Hematopoietic multipotent progenitor cell treated with erythropoietin and hydrocortisone succinate and interleukin-3 and kit ligand, for 15 days (in vitro differentiated cells): ENCODE results near the gene PCGF2.
"Not testable (repeated sequence)": the region's sequence is repeated elsewhere in the genome, so short reads cannot be mapped to it uniquely, and the experiment has no call there.

Experiments
- DNase-seq: peaks from one replicate; pipeline ENCODE4 v3.0.0-alpha.2; 2015; ENCODE audit warnings: low spot score

Gene PCGF2

DNA sequence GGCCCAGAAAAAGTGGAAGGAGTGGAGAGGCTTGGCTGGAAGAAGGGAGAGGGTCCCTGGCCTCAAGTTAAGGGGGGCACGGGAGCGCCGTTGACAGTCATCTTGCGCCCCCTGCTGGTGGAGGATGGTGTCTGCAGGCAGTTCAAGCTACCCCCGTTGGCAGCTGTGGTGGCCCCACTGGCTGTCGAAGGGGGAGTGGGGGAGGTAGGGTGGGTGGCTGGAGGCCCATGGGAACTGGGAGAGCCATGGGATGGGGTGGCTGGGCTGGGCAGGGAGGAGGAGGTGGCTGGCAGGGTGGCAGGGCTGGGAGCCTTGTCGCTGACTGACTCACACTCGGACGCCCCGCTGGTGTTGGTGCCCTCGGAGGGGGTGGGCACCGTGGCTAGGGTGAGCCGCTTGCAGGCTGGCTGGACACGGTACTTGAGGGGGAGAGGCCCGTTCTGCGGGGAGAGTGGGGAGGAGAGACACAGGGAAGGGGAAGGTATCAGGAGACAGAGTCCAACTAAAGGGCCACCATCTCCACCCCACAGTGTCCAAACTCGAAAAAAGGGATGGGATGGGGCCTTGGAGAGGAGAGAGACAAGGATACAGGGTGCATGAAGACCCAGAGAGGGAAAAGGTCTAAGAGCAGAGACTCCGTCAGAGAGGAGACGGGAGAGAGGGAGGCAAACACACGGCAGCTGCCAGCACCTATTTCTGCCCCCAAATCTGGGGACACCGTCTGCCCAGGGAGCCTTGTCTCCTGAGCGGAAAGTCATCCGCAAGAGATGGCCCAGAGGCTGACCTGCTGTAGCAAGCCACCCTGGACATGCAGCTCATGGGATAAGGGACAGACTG is 12.8 kb downstream of the PCGF2 start:
- DNase-seq: peak; percentile 68

DNA sequence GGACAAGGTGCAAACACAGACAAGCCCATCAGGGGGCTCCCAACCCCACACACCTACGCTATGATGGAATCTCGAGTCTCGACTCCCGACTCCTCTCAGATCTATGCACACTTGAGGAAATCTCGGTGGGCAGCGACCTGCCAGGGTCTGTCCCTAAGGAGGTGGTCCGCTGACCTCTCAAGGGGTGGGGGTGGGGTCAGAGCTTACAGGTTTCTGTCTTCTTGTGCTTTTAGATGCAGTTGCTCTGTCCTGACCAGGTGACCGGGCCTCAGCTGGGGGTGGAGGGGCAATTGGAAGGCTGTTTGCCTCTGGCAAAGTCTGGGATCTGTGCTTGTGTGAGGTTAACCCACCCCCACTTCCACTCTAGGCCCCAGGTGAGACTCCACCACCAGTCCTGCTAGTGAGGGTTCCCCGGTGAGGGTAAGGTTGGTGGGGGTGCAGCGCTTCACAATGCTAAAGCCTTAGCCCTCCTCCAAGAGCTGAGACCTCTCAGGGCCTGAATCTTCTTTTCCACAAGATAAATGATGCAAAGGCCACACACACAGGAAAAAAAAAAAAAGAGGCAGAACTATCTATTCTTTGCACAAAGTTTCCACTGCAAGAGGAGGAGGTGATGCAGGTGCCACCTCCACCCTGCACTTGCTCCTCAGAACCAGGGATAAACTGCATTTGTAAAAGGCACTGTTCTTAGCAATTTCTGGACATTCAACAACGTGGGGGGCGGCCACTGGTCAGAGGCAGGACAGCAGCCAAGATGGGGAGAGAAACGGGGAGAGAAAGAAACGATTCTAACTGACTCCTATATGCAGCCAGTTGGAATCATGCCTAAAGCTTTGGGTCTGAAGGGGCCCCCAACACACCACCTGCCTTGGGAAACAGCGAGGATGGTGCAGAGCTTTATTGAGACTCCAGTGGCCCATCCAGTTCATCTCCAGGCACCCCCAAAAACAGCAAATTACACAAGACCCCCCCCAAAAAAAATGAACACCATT is 13.9 kb downstream of the PCGF2 start:
- DNase-seq: no peak

DNA sequence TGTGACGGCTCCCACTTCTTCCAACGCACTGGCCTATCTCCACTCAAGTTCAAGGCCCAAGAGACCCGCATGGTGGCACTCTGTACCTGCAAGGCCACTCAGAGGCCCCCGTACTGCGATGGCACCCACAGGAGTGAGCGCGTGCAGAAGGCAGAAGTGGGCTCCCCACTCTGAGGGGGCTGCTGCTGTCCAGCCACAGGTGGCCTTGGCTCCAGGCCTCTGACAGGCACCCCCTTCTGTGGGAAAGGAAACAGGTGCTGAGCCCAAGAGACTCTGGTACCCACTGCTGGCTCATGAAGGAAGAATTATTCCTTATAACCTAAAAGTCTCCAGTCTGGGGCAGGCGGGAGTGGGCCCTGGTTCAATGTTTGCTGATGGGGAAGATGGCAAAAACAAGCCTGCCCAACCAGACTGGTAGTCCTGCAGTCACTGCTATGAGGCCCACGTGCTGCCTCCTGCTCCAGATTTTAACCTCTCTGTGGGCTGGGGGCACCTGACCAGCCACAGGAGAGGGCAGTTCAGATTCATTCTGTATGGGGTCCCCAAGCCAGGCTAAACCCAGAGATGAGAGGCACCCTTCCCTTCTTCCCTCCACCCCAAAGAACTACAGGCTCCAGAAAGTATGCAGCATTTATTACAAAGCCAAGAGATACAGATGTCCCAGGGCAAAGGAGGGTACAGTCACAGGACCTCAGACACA is 14.7 kb downstream of the PCGF2 start:
- DNase-seq: no peak

DNA sequence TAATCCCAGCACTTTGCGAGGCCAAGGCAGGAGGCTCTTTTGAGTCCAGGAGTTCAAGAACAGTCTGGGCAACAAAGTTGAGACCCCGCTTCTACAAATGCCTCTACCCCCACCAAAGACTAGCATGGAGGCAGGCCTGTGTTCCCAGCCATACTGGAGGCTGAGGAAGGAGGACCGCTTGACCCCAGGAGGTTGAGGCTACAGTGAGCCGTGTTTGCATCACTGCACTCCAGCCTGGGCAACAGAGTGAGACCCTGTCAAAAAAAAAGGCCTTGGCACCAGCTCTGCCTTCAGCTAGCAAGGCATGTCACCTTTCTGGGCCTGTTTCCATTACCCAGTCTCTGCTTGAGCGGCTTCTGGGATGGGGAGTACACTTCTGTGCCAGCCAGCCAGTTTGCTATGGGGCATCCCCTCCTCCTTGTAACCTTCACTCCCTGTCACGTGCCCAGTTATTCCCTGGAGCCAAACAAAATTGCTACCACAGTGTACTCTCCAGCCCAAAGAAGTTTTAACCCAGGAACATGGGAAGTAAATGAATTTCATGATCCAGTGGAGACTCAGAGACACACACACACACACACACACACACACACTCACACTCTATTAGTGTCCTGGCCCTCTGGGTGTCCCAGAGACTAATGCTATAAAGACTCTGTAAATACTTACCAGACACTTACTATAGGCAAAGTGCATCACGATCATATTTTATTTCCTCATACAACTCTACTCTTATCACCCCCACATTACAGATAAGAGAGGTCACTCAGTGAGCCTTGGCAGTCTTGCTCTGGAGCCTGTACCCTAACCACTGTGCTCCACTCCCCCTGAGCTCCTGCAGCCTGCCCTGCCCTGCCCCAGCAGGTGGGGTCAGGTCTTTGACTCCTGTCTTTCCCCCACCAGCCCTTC is 15.5 kb downstream of the PCGF2 start:
- DNase-seq: no peak

DNA sequence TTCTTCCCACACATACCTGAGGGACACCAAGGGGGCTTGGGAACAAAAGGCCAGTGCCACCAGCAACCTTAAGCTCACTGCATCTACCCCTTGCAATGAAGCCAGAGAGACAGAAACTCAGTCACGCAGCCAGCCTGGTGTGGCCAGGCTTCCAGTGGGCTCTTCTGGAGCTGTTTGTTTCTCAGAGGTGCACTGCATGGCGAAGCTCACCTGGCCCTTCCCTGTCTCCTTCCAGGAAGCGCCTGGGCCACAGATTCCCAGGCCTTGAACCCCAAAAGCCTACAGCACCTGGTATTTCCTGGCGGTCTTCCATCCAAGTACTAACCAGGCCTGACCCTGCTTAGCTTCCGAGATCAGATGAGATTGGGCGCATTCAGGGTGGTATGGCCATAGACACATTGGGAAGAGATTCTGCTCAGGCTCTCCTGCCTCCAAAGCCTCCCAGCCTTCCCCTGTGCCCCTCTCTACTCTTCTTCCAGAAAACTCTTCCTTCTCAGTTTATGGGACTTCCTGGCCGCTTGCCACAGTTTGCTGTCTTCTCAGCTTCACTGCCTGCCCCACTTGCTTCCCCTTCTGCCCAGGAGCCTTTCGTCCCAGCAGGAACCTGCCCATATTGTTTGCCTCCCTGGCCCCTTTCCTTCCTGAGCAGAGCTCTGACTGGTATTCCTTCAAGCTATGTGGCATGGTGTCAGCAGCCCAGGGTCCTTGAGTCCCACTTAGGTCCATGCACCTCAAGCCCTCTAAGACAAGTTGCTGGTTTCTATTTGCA is 16.4 kb downstream of the PCGF2 start:
- no peak for DNase-seq

DNA sequence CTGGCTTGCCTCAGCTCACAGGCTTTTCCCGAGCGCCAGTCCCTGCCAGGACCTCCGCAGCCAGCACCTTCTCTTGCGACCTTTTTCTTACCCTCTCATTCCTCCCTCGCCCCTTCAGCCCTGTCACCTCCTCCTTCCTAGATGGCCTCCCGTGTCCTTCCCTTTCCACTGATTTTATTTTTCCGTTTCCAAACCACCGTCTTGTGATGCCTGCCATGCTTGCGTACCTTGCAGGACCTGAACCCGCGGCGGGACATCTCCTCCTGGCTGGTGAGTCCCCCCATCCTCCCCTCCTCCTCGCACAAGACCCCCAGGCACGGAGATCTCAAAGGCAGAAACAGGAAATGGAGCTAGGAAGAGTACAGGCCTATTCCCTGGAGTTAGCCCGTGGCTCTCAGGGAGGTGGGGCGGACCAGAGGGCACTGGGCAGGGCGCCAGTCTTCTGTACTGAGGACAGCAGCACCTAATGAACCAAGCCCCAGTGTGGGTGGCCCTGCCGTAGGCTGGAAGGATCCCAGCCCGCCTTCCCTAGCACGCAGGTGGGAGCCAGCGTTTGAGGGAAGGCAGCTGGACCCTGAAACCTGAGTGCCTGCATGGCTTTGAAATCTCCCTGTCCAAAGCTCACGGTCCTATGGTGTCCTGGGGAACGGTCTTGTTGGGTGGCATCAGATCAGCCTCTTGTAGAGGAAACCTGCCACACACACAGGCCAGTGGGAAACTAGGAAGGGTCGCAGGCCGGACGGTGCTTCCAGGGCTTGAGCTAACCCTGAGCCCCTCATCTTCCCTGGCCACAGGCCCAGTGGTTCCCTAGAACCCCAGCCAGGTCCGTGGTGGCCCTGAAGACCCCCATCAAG is 17.4 kb downstream of the PCGF2 start:
- peak; percentile 35 for DNase-seq

DNA sequence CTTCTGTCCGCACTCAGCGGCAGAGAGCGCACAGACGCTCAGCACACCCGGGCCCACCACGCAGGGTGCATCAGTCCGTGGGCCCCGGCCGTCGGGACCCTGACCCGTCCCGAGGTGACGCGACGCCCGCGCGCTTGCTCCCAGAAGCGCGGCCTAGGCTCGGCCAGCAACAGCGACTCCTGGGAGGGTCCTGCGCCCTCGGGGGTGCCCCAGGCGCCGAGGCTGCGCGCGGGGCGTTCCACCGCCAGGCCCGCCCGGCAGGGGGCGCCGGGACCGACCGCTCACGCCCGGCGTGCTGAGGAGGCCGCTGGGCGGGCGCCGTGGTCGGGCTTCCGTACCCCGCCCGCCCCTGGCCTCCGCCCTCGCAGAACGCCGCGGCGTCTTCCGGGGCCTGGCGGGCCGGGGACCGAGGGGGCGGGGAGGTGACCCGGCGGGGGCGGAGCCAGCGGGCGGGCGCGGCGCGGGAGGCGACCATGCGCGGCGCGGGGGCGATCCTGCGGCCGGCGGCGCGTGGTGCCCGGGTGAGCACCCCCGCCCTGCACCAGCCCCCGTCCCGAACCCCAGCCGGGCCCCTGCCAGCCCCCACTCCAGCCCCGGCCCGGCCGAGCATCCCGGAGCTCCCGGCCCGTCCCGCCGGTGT is 18.1 kb downstream of the PCGF2 start, which contains the start of gene CISD3:
Gene CISD3, plus strand, starts transcription at position 456 of the 640 bp plus-strand sequence. Its CDS starts 18 bp downstream, at position 474.
- DNase-seq: peak; percentile 87

DNA sequence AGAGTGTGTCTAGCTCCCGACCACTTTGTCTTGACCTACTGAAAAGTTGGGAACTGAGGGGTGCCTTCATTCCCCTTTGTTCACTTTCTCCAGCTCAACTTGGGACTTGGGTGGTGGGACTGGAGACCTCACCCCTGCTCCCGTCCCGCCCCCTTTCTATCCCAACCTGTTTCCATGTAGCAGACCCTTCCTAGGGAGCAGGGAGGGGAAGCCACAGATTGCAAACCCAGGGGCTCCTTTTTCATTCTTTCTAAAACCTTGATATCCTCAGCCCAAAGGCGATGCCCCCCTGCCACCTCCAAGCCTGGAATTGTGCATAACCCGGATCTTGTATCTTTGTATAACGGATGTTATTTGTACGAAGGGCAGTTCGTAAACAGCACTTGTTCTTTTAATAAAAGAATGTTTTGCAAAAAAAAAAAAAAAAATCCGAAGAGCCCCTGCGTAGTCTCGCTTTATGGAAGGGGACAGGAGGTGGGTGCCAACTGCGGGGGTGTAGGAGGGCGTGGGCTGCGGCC is 18.7 kb downstream of the PCGF2 start:
- DNase-seq: no peak

DNA sequence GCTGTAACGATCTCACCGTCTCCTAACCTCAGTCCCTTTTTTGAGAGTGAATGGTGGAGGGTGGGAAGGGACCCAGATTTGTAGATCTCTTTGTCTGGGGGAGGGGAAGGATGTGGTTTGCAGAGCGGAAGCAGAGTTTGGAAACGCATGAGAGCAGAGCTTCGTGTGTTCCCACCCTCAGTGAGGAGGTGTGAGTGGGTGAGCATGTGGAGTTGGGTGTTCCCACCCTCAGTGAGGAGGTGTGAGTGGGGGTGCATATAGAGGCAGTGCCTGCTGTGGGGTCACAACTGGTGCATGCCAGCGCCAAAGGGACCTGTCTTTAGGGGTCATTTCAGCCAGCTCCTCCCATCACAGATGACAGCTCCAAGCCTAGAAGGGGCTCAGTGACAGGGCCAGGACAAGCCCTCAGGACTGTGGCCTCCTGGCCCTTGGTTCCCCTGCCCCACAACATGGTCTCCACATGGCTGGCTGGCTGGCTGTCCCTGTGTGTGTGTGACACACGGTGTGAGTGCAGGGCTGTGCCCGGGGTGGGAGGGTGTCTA is 19.8 kb downstream of the PCGF2 start:
- no peak for DNase-seq

DNA sequence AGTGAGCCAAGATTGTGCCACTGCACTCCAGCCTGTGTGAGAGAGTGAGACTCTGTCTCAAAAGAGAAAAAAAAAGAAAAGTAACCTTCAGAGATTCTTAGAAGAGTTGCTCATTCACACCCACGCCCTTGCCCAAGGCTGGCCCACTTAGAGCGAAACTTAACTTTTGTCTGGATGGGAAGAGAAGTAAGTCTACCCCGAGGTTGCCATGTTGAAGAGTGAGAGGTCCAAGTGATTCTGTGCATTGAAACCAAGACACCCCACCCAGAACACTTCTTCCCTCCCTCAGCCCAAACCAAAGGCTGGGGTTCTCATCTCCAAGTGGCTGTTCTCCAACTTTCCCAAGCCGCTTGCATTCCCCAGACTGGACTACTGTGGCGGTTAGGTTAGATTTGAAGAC is 20.4 kb downstream of the PCGF2 start:
- no peak for DNase-seq

DNA sequence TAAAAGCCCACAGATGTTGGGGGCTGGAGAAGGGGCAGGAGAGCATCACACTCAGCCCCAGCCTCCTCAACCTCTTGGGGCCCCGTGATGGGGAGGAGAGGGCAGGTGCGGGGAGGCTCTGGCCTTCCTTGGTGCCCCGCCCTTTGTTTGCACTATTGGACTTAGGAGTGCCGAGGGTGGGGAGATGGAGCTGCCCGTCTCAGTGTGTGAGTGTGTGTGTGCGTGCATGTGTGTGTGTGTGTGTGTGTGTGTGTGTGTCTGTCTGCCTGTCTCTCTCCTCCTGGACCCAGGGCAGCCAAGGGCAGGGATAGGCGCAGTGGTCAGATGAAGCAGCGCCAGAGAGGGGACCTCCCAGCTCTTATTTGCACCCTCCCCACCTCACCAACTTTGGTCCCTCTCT is 22.0 kb downstream of the PCGF2 start:
- DNase-seq: not testable (repeated sequence)

DNA sequence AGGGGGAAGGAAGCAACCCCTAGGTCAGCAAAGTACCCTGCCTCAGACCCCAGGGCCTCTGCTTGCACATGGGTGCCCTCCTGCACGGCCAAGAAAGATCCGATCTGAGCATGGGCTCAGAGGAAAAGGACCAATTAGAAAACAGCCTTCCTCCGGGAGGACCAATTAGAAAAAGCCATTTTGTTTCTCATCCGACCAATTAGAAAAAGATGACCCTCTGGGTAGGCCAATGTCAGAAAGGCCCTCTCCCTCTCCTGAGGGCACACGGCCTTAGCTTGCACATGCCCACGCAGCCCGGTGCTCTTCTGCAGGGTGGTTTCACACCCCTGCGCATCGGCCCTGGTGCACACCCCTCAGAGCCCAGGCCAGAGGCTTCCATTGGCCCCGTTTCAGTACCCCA is 23.1 kb downstream of the PCGF2 start:
- DNase-seq: no peak

DNA sequence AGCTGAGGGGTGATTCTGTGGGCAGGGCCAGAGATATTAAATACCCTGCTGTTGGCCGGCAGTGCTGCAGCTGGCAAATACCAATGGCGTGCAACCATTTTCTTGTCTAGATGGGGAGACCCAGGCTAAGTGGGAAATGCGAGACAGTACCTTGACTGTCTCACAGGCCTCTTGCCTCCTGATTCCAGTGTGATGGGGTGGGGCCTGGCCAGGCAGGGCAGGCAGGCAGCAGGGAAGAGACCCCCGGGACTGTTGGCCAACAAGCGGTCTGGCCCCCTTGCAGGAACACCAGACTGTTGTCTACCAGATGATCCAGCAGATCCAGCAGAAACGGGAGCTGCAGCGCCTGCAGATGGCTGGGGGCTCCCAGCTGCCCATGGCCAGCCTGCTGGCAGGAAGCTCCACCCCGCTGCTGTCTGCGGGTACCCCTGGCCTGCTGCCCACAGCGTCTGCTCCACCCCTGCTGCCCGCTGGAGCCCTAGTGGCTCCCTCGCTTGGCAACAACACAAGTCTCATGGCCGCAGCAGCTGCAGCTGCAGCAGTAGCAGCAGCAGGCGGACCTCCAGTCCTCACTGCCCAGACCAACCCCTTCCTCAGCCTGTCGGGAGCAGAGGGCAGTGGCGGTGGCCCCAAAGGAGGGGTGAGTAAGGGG is 23.7 kb downstream of the PCGF2 start:
- no peak for DNase-seq

DNA sequence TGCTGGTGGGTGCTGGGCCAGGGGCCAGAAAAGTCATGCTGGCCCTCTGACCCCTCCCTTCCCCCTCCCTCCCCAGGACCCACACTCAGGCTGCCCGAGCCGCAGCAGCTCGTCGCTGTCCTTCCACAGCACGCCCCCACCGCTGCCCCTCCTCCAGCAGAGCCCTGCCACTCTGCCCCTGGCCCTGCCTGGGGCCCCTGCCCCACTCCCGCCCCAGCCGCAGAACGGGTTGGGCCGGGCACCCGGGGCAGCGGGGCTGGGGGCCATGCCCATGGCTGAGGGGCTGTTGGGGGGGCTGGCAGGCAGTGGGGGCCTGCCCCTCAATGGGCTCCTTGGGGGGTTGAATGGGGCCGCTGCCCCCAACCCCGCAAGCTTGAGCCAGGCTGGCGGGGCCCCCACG is 26.3 kb downstream of the PCGF2 start:
- no peak for DNase-seq

DNA sequence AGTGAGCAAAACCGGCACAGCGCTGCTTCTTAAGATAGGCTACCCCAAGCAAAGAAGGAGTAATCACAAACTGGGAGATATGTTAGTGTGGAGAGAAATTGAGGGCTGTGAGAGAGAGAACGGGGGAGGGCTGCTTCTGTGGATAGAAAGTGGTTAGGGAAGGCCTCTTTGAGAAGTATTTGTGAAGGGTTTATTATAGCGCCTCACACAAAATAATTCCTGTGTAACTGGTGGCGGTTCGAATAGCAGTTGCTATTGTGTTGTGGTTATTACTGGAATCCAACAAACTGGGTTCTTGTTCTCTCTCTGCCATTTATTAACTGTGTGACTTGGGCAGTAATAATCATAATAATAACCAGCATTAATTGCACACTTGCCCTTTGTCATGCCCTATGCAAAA is 27.2 kb downstream of the PCGF2 start:
- DNase-seq: no peak

DNA sequence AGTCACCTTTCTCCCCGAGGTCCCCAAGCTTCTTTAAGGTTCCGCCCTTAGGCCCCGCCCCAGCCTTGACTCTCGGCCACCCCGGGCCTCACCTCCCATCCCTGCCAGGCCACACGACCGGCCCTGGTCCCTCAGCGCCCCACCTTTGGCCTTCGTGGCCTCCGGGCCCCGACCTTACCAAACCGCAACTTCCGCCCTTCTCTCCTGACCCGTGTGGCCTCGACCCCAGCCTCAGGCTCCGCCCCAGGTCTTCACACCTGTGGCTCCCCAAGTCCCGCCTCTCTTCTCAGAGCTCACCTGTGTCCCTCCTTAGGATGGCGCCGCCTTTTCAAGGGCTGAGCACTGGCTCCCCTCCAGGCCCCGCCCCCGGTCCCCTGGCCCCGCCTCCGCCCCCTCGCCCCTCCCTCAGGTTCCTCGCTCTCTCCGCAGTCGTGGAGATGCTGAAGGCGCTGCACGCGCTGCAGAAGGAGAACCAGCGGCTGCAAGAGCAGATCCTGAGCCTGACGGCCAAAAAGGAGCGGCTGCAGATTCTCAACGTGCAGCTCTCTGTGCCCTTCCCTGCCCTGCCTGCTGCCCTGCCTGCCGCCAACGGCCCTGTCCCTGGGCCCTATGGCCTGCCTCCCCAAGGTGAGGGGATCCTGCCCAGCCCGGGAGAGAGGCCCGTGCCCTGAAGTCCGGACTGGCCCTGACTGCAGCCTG is 28.0 kb downstream of the PCGF2 start:
- DNase-seq: no peak

DNA sequence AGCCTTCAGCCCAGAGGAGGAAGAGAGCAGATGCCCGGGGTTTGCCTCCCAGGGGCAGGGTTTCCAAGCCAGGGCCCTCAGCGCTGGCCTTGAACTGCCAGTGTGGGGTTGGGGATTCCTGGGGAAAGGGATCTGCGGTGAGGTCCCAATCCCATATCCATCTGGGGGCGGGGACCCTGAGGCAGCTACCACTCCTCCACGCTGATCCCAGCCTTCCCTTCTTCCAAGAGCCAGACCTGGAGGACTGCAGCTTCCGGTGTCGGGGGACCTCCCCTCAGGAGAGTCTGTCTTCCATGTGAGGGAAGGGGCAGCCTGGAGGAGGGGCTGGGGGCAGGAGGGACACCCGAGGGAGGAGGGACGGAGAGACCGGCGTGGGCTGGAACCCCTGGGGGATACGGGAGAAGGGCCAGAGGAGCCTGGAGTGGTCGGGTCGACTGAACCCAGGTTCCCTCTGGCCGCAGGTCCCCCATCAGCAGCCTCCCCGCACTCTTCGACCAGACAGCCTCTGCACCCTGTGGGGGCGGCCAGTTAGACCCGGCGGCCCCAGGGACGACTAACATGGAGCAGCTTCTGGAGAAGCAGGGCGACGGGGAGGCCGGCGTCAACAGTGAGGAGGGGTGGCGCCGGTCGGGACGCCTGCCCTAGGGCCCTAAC is 28.7 kb downstream of the PCGF2 start:
- DNase-seq: no peak
